Measurements from ENCODE around the gene BACH2. TPM values are rescaled to one million over a fixed set of nuclear protein-coding genes. Genes with fewer than 3 reads are reported as not detected.

Gene BACH2
- total RNA-seq, 1 donor from 2014 or later: 2.1 TPM

GRCh38 chr6:90183587-90184333, 112.9 kb downstream of the BACH2 start:
- FAIRE-seq: no peak
- DNase-seq (ENCODE audit: low read depth): no peak
- no peaks in the 10 kb centered on the region for H3K27me3 ChIP-seq (ENCODE audit: control insufficient read depth, insufficient read depth, low read length)
- no peak overlapping the region for H3K4me3 ChIP-seq (ENCODE audit: low read depth, low read length)
- no peak for TF ChIP-seq CTCF (IDR thresholded peaks at IDR 0.05; ENCODE audit: insufficient read depth, low read length, severe bottlenecking)
- H3K36me3 ChIP-seq (ENCODE audit: control insufficient read depth, insufficient read depth, low read length): no peaks in the 10 kb centered on the region

GRCh38 chr6:90180526-90180925, 116.1 kb downstream of the BACH2 start:
- FAIRE-seq (no peak), DNase-seq (ENCODE audit: low read depth) (no peak)
- H3K36me3 ChIP-seq (ENCODE audit: control insufficient read depth, insufficient read depth, low read length): no peaks in the 10 kb centered on the region
- no peak overlapping the region for H3K4me3 ChIP-seq (ENCODE audit: low read depth, low read length)
- H3K27me3 ChIP-seq (ENCODE audit: control insufficient read depth, insufficient read depth, low read length): no peaks in the 10 kb centered on the region
- no peak for TF ChIP-seq CTCF (IDR thresholded peaks at IDR 0.05; ENCODE audit: insufficient read depth, low read length, severe bottlenecking)

GRCh38 chr6:90179190-90180169, 117.2 kb downstream of the BACH2 start:
- Histone ChIP-seq H3K36me3 (ENCODE audit: control insufficient read depth, insufficient read depth, low read length) (no peaks in the 10 kb centered on the region), H3K4me3 (ENCODE audit: low read depth, low read length) (no peak overlapping the region), H3K27me3 (ENCODE audit: control insufficient read depth, insufficient read depth, low read length) (no peaks in the 10 kb centered on the region)
- TF ChIP-seq CTCF (IDR thresholded peaks at IDR 0.05; ENCODE audit: insufficient read depth, low read length, severe bottlenecking): peak; percentile 25
- DNase-seq (ENCODE audit: low read depth) (peak; percentile 20), FAIRE-seq (no peak)

- FAIRE-seq: no peak
Measured at GRCh38 chr6:90178384-90178855, 118.2 kb downstream of the BACH2 start.

More at GRCh38 chr6:90178384-90178855, 118.2 kb downstream of the BACH2 start:
- no peaks in the 10 kb centered on the region for H3K36me3 ChIP-seq (ENCODE audit: control insufficient read depth, insufficient read depth, low read length)
- H3K27me3 ChIP-seq (ENCODE audit: control insufficient read depth, insufficient read depth, low read length): no peaks in the 10 kb centered on the region
- H3K4me3 ChIP-seq (ENCODE audit: low read depth, low read length): no peak overlapping the region
- TF ChIP-seq CTCF (IDR thresholded peaks at IDR 0.05; ENCODE audit: insufficient read depth, low read length, severe bottlenecking): no peak
- DNase-seq (ENCODE audit: low read depth): no peak

All from bronchial epithelial cell (primary cell).